H9 (cell line): Measurements from ENCODE around the gene MGME1. TPM values are rescaled to one million over a fixed set of nuclear protein-coding genes. Genes with fewer than 3 reads are reported as not detected.
"Not testable (repeated sequence)": the region's sequence is repeated elsewhere in the genome, so short reads cannot be mapped to it uniquely, and the experiment has no call there.

Source experiments
- DNase-seq: peaks from one replicate; pipeline ENCODE4 v3.0.0-alpha.2; 2017
- H2AFZ ChIP-seq: one replicate; pipeline ENCODE4 v1.6.1; 2013; ENCODE audit warnings: mild to moderate bottlenecking, low read length, control low read depth, moderate library complexity
- H2AK5ac ChIP-seq: 2 replicates; pipeline ENCODE4 v1.6.1; 2013; ENCODE audit warnings: low read length, control low read depth, mixed read lengths; ENCODE audit not compliant: insufficient read length
- H2BK120ac ChIP-seq: one replicate; pipeline ENCODE4 v1.6.1; 2013; ENCODE audit warnings: low read depth, mild to moderate bottlenecking, low read length, control low read depth, inconsistent platforms; ENCODE audit not compliant: poor library complexity, severe bottlenecking
- H2BK12ac ChIP-seq: 2 replicates; pipeline ENCODE4 v1.6.1; 2013; ENCODE audit warnings: low read length, control low read depth, mixed read lengths, low read depth; ENCODE audit not compliant: insufficient read length
- H2BK15ac ChIP-seq: 2 replicates; pipeline ENCODE4 v1.6.1; 2013; ENCODE audit warnings: low read depth, low read length, control low read depth
- H2BK20ac ChIP-seq: one replicate; pipeline ENCODE4 v1.6.1; 2013; ENCODE audit warnings: low read depth, mild to moderate bottlenecking, low read length, control low read depth, inconsistent platforms; ENCODE audit not compliant: poor library complexity, severe bottlenecking
- H2BK5ac ChIP-seq: 2 replicates; pipeline ENCODE4 v1.6.1; 2013; ENCODE audit warnings: low read length, control low read depth, mixed read lengths; ENCODE audit not compliant: insufficient read length
- H3K14ac ChIP-seq: 2 replicates; pipeline ENCODE4 v1.6.1; 2013; ENCODE audit warnings: low read length, control low read depth; ENCODE audit not compliant: insufficient read depth
- H3K18ac ChIP-seq: 2 replicates; pipeline ENCODE4 v1.6.1; 2013; ENCODE audit warnings: low read depth, mild to moderate bottlenecking, mixed read lengths, low read length, control low read depth; ENCODE audit not compliant: insufficient read length
- H3K23ac ChIP-seq: 2 replicates; pipeline ENCODE4 v1.6.1; 2013; ENCODE audit warnings: low read length, control low read depth, mixed read lengths, low read depth; ENCODE audit not compliant: insufficient read length
- H3K23me2 ChIP-seq: 2 replicates; pipeline ENCODE4 v1.6.1; 2013; ENCODE audit warnings: low read depth, mild to moderate bottlenecking, mixed read lengths, low read length, control low read depth; ENCODE audit not compliant: insufficient read length, poor library complexity, severe bottlenecking
- H3K27ac ChIP-seq: 2 replicates; pipeline ENCODE4 v1.5.1; 2013; ENCODE audit warnings: low read length, control low read depth, mixed read lengths, low read depth; ENCODE audit not compliant: insufficient read length
- H3K27me3 ChIP-seq: 2 replicates; pipeline ENCODE4 v1.6.1; 2013; ENCODE audit warnings: low read length, control low read depth, inconsistent platforms; ENCODE audit not compliant: insufficient read depth
- H3K4ac ChIP-seq: 2 replicates; pipeline ENCODE4 v1.6.1; 2013; ENCODE audit warnings: low read depth, mild to moderate bottlenecking, control low read depth, inconsistent platforms, low read length, moderate library complexity
- H3K4me1 ChIP-seq: 2 replicates; pipeline ENCODE4 v1.6.1; 2013; ENCODE audit warnings: low read length, control low read depth, inconsistent platforms; ENCODE audit not compliant: insufficient read depth
- H3K4me2 ChIP-seq: 2 replicates; pipeline ENCODE4 v1.6.1; 2013; ENCODE audit warnings: low read length, control low read depth, mixed read lengths; ENCODE audit not compliant: insufficient read length, insufficient read depth
- H3K56ac ChIP-seq: 2 replicates; pipeline ENCODE4 v1.6.1; 2013; ENCODE audit warnings: low read depth, mild to moderate bottlenecking, mixed read lengths, low read length, control low read depth; ENCODE audit not compliant: insufficient read length
- H3K79me1 ChIP-seq: 2 replicates; pipeline ENCODE4 v1.6.1; 2013; ENCODE audit warnings: low read depth, mild to moderate bottlenecking, moderate library complexity, low read length, control low read depth, inconsistent platforms; ENCODE audit not compliant: insufficient read depth, poor library complexity, severe bottlenecking
- H3K79me2 ChIP-seq: 2 replicates; pipeline ENCODE4 v1.6.1; 2013; ENCODE audit warnings: low read length, control low read depth, inconsistent platforms; ENCODE audit not compliant: insufficient read depth
- H3K9ac ChIP-seq: 2 replicates; pipeline ENCODE4 v1.6.1; 2013; ENCODE audit warnings: low read length, control low read depth, mixed read lengths; ENCODE audit not compliant: insufficient read length; ENCODE audit errors: extremely low read depth
- H3K9me3 ChIP-seq: one replicate; pipeline ENCODE4 v1.6.1; 2013; ENCODE audit warnings: low read depth, low read length, inconsistent platforms; ENCODE audit not compliant: control insufficient read depth
- H3T11ph ChIP-seq: one replicate; pipeline ENCODE4 v1.6.1; 2013; ENCODE audit warnings: mild to moderate bottlenecking, low read length, control low read depth, inconsistent platforms
- H4K20me1 ChIP-seq: one replicate; pipeline ENCODE4 v1.6.1; 2013; ENCODE audit not compliant: control insufficient read depth, insufficient read length, insufficient read depth
- H4K5ac ChIP-seq: 2 replicates; pipeline ENCODE4 v1.6.1; 2013; ENCODE audit warnings: low read depth, mild to moderate bottlenecking, mixed read lengths, low read length, control low read depth; ENCODE audit not compliant: insufficient read length
- H4K8ac ChIP-seq: replicated peaks from 2 replicates; pipeline ENCODE4 v1.6.1; 2013; ENCODE audit warnings: low read length, control low read depth, mixed read lengths, low read depth; ENCODE audit not compliant: insufficient read length
- H4K91ac ChIP-seq: 2 replicates; pipeline ENCODE4 v1.6.1; 2013; ENCODE audit warnings: low read depth, mild to moderate bottlenecking, moderate library complexity, mixed read lengths, low read length, control low read depth; ENCODE audit not compliant: insufficient read length
- H3K27ac Mint-ChIP-seq, 3 experiments: 2 replicates in 2 of 3; 3 replicates in 1 of 3; pipeline ENCODE4 v1.8.0; 2020 to 2021; ENCODE audit warnings: mixed read lengths in 3 of 3, mild to moderate bottlenecking in 1 of 3, moderate library complexity in 1 of 3
- H3K27me3 Mint-ChIP-seq: 2 replicates; pipeline ENCODE4 v1.8.0; 2021; ENCODE audit warnings: low read depth, mild to moderate bottlenecking, moderate library complexity, mixed read lengths
- H3K36me3 Mint-ChIP-seq, 3 experiments: 2 replicates in 2 of 3; 3 replicates in 1 of 3; pipeline ENCODE4 v1.8.0; 2020 to 2021; ENCODE audit warnings: low read depth in 3 of 3, mixed read lengths in 3 of 3; ENCODE audit not compliant: insufficient read depth in 1 of 3
- H3K4me1 Mint-ChIP-seq, 2 experiments: 2 replicates each; pipeline ENCODE4 v1.8.0; 2020; ENCODE audit warnings: mixed read lengths in 2 of 2
- H3K4me3 Mint-ChIP-seq, 2 experiments: 2 replicates in 1 of 2; 3 replicates in 1 of 2; pipeline ENCODE4 v1.8.0; 2020 to 2021; ENCODE audit warnings: mild to moderate bottlenecking in 2 of 2, mixed read lengths in 2 of 2, moderate library complexity in 1 of 2
- H3K9me3 Mint-ChIP-seq, 2 experiments: 2 replicates in 1 of 2; 3 replicates in 1 of 2; pipeline ENCODE4 v1.8.0; 2020; ENCODE audit warnings: mild to moderate bottlenecking in 2 of 2, mixed read lengths in 2 of 2, moderate library complexity in 1 of 2
- WGBS: extraction: QIAGEN DNeasy Blood & Tissue Kit; methylation state at CpG from one replicate; pipeline ENCODE4 v1.1.7; 2013; ENCODE audit warnings: missing lambda C conversion rate, low lambda C conversion rate, mixed read lengths; ENCODE audit not compliant: insufficient read length; ENCODE audit errors: extremely low coverage; 5-methylcytosine and 5-hydroxymethylcytosine counted together
- total RNA-seq: library from RNA; stranded (reverse); gene quantifications from 2 replicates; pipeline ENCODE4 v1.2.1, GENCODE V29; 2021
- TF ChIP-seq, protein P1 (sequence below): fragments of 200-600 bp; sonication (generic); conservative IDR thresholded peaks from 3 replicates; pipeline ENCODE4 v1.8.0; 2021; ENCODE audit warnings: antibody characterized with exemption, mild to moderate bottlenecking

MGME1 gene
- total RNA-seq, 1 experiment from 2014 or later = 48.9 TPM

DNA sequence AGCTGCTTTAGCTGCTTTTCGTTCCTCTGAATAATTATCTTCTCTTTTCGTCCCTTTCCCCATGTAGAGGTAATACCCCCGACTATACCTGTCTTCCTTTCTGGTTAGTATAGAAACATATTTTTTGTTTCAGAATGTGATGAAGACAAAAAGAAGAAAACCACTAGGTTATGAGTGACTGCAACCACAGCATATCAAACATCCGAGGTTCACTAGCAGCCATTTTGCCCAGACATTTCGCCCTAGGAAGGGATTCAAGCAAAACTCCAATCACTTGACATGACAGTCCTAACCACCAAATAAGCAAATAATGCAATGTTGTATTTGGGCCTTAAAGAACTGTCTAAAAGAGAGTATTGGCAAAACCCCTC, 9.6 kb upstream of the MGME1 start:
- no peaks in the 10 kb centered on the region for H4K20me1 ChIP-seq
- H3K4me1 ChIP-seq = no peaks in the 10 kb centered on the region; the same call in 1 of the 2 replicates
- peaks cover 81% of the 10 kb centered on the region for H3K79me2 ChIP-seq
- H2BK20ac ChIP-seq = no peak overlapping the region
- WGBS = no CpG with 5 or more reads among the region's 5 CpGs
- H3K36me3 Mint-ChIP-seq = peaks cover 38 to 65% (median 62%) of the 10 kb centered on the region in 3 experiments
- no peak overlapping the region for H3K9ac ChIP-seq
- H3K4me1 Mint-ChIP-seq = peaks cover 59 to 60% of the 10 kb centered on the region in 2 experiments
- H2BK120ac ChIP-seq = no peak overlapping the region
- no peak for DNase-seq
- H2BK5ac ChIP-seq = no peak overlapping the region
- H3K4me2 ChIP-seq = no peak overlapping the region
- no peak overlapping the region for H3K27ac ChIP-seq
- H3K79me1 ChIP-seq = peaks cover 5% of the 10 kb centered on the region
- H3K4ac ChIP-seq = no peak overlapping the region
- H3K27me3 Mint-ChIP-seq = no peaks in the 10 kb centered on the region
- no peak overlapping the region for H3K56ac ChIP-seq
- H4K8ac ChIP-seq = no peak overlapping the region
- H4K91ac ChIP-seq = no peak overlapping the region
- H3K23ac ChIP-seq = no peak overlapping the region
- no peak overlapping the region for H3K14ac ChIP-seq
- no peak overlapping the region for H2BK12ac ChIP-seq
- peak overlapping the region in 2 of 3 experiments; percentile 87 to 96; a peak in 3 of 7 replicates for H3K27ac Mint-ChIP-seq
- no peak overlapping the region for H3K18ac ChIP-seq
- H2BK15ac ChIP-seq = no peak overlapping the region
- no peak overlapping the region for H2AK5ac ChIP-seq
- H2AFZ ChIP-seq = no peak overlapping the region
- H3K9me3 ChIP-seq = no peaks in the 10 kb centered on the region
- no peak overlapping the region for H4K5ac ChIP-seq
- no peak overlapping the region for H3T11ph ChIP-seq
- TF ChIP-seq, protein P1, sequence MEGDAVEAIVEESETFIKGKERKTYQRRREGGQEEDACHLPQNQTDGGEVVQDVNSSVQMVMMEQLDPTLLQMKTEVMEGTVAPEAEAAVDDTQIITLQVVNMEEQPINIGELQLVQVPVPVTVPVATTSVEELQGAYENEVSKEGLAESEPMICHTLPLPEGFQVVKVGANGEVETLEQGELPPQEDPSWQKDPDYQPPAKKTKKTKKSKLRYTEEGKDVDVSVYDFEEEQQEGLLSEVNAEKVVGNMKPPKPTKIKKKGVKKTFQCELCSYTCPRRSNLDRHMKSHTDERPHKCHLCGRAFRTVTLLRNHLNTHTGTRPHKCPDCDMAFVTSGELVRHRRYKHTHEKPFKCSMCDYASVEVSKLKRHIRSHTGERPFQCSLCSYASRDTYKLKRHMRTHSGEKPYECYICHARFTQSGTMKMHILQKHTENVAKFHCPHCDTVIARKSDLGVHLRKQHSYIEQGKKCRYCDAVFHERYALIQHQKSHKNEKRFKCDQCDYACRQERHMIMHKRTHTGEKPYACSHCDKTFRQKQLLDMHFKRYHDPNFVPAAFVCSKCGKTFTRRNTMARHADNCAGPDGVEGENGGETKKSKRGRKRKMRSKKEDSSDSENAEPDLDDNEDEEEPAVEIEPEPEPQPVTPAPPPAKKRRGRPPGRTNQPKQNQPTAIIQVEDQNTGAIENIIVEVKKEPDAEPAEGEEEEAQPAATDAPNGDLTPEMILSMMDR = no peak
- H3K9me3 Mint-ChIP-seq = no peaks in the 10 kb centered on the region
- peak overlapping the region in 1 of 2 experiments; percentile 4; a peak in 1 of 5 replicates for H3K4me3 Mint-ChIP-seq
- no peaks in the 10 kb centered on the region for H3K23me2 ChIP-seq
- H3K27me3 ChIP-seq = no peaks in the 10 kb centered on the region

DNA sequence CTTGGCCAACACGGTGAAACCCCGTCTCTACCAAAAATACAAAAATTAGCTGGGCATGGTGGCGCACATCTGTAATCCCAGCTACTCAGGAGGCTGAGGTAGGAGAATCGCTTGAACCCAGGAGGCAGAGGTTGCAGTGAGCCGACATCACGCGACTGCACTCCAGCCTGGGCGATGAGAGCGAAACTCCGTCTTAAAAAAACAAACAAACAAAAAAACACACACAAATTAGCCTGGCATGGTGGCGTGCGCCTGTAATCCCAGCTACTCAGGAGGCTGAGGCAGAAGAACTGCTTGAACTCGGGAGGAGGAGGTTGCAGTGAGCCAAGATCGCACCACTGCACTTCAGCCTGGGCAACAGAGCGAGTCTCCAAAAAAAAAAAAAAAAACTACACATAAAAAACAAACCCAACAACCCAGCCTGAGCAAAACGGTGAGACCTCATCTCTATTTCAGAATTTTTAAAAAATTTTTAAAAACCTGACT, 8.4 kb upstream of the MGME1 start:
- H2BK20ac ChIP-seq, H2BK12ac ChIP-seq, H2AK5ac ChIP-seq, H4K20me1 ChIP-seq, H3K9ac ChIP-seq, H3K27ac ChIP-seq, H3K27me3 ChIP-seq, H4K8ac ChIP-seq, H2AFZ ChIP-seq, H2BK5ac ChIP-seq, H3K56ac ChIP-seq, H3K4me2 ChIP-seq, H3T11ph ChIP-seq, H3K4ac ChIP-seq, H3K23ac ChIP-seq, H2BK120ac ChIP-seq, H3K23me2 ChIP-seq, H3K79me1 ChIP-seq, H3K14ac ChIP-seq, H3K18ac ChIP-seq, H4K5ac ChIP-seq, H3K9me3 ChIP-seq, H3K4me1 ChIP-seq, H3K27me3 Mint-ChIP-seq, H4K91ac ChIP-seq, H3K9me3 Mint-ChIP-seq, DNase-seq, H2BK15ac ChIP-seq: not testable (repeated sequence)
- H3K27ac Mint-ChIP-seq = peak overlapping the region; percentile 87 to 96 (median 95); a peak in 6 of 7 replicates
- no CpG with 5 or more reads among the region's 16 CpGs for WGBS
- H3K4me3 Mint-ChIP-seq = peak overlapping the region; percentile 22 to 39; a peak in 1 of 5 replicates
- H3K36me3 Mint-ChIP-seq = peaks cover 30 to 64% (median 58%) of the 10 kb centered on the region in 3 experiments
- peaks cover 89% of the 10 kb centered on the region for H3K79me2 ChIP-seq
- peaks cover 71 to 72% of the 10 kb centered on the region in 2 experiments for H3K4me1 Mint-ChIP-seq
